Skeletal muscle tissue (tissue), 4 donors: ENCODE data around the gene STK32C. TPM values are rescaled to one million over a fixed set of nuclear protein-coding genes. Genes with fewer than 3 reads are reported as not detected.

Source experiments
- H3K27ac ChIP-seq: one replicate; pipeline ENCODE4 v1.7.0; 2013; ENCODE audit warnings: mild to moderate bottlenecking, low read depth, low read length, inconsistent platforms
- H3K27me3 ChIP-seq, 3 donors: one replicate each; pipeline ENCODE4 v1.7.0; 2013; ENCODE audit warnings: low read length in 3 of 3; ENCODE audit not compliant: control insufficient read depth in 3 of 3, insufficient read depth in 3 of 3
- H3K36me3 ChIP-seq, 3 donors: one replicate each; pipeline ENCODE4 v1.7.0; 2013; ENCODE audit warnings: low read length in 3 of 3; ENCODE audit not compliant: control insufficient read depth in 3 of 3, insufficient read depth in 3 of 3
- H3K4me1 ChIP-seq, 3 donors: one replicate each; pipeline ENCODE4 v1.7.0; 2013; ENCODE audit warnings: low read length in 3 of 3, mild to moderate bottlenecking in 3 of 3; ENCODE audit not compliant: control insufficient read depth in 3 of 3, insufficient read depth in 3 of 3
- H3K4me3 ChIP-seq, 3 donors: one replicate each; pipeline ENCODE4 v1.7.0; 2013; ENCODE audit warnings: low read length in 3 of 3
- H3K9ac ChIP-seq, 3 donors: one replicate each; pipeline ENCODE4 v1.7.0; 2013; ENCODE audit warnings: low read length in 3 of 3, mild to moderate bottlenecking in 3 of 3, moderate library complexity in 2 of 3, low read depth in 1 of 3
- H3K9me3 ChIP-seq, 3 donors: one replicate each; pipeline ENCODE4 v1.7.0; 2013; ENCODE audit warnings: low read length in 3 of 3; ENCODE audit not compliant: control insufficient read depth in 3 of 3
- total RNA-seq: library from RNA; depleted of rRNA; stranded (reverse); fragments of >200 nt; gene quantifications from one replicate; pipeline ENCODE4 v1.2.3, GENCODE V29; 2014
- donor health status: Osteomylitis.

Gene STK32C
- total RNA-seq, 1 donor from 2014 or later, result 8.4 TPM

GRCh38 chr10:132167041-132167674 is 140.6 kb downstream of the STK32C start:
- peaks cover 14 to 19% (median 17%) of the 10 kb centered on the region in 3 donors for H3K4me1 ChIP-seq
- H3K9ac ChIP-seq, result no peak overlapping the region
- H3K36me3 ChIP-seq, result peaks cover 0 to 7% (median 7%) of the 10 kb centered on the region in 3 donors
- H3K27me3 ChIP-seq, result peaks cover 0 to 5% (median 0%) of the 10 kb centered on the region in 3 donors
- no peak overlapping the region for H3K4me3 ChIP-seq
- no peak overlapping the region for H3K27ac ChIP-seq
- no peaks in the 10 kb centered on the region for H3K9me3 ChIP-seq

- Histone ChIP-seq H3K4me3 (no peak overlapping the region), H3K36me3 (peaks cover 0 to 7% (median 7%) of the 10 kb centered on the region in 3 donors), H3K27ac (no peak overlapping the region), H3K27me3 (peaks cover 0 to 5% (median 0%) of the 10 kb centered on the region in 3 donors), H3K9me3 (no peaks in the 10 kb centered on the region), H3K4me1 (peaks cover 15 to 23% (median 21%) of the 10 kb centered on the region in 3 donors), H3K9ac (no peak overlapping the region)
Observed at GRCh38 chr10:132166216-132166950, 141.4 kb downstream of the STK32C start.

GRCh38 chr10:132165416-132165980 is 142.3 kb downstream of the STK32C start:
- no peak overlapping the region for H3K27ac ChIP-seq
- peaks cover 0 to 5% (median 0%) of the 10 kb centered on the region in 3 donors for H3K27me3 ChIP-seq
- H3K9ac ChIP-seq, result no peak overlapping the region
- H3K4me1 ChIP-seq, result peaks cover 15 to 23% (median 21%) of the 10 kb centered on the region in 3 donors
- no peaks in the 10 kb centered on the region for H3K9me3 ChIP-seq
- H3K36me3 ChIP-seq, result peaks cover 0 to 7% (median 6%) of the 10 kb centered on the region in 3 donors
- H3K4me3 ChIP-seq, result no peak overlapping the region

GRCh38 chr10:132164761-132165278 is 142.9 kb downstream of the STK32C start:
- no peaks in the 10 kb centered on the region for H3K9me3 ChIP-seq
- H3K27ac ChIP-seq, result no peak overlapping the region
- peaks cover 0 to 7% (median 3%) of the 10 kb centered on the region in 3 donors for H3K36me3 ChIP-seq
- H3K9ac ChIP-seq, result no peak overlapping the region
- no peak overlapping the region for H3K4me3 ChIP-seq
- H3K4me1 ChIP-seq, result peaks cover 15 to 23% (median 21%) of the 10 kb centered on the region in 3 donors
- peaks cover 0 to 5% (median 0%) of the 10 kb centered on the region in 3 donors for H3K27me3 ChIP-seq

GRCh38 chr10:132163826-132164515 is 143.8 kb downstream of the STK32C start:
- peaks cover 0 to 4% (median 3%) of the 10 kb centered on the region in 3 donors for H3K36me3 ChIP-seq
- H3K4me3 ChIP-seq, result no peak overlapping the region
- H3K9me3 ChIP-seq, result no peaks in the 10 kb centered on the region
- no peak overlapping the region for H3K27ac ChIP-seq
- no peak overlapping the region for H3K9ac ChIP-seq
- peaks cover 0 to 5% (median 0%) of the 10 kb centered on the region in 3 donors for H3K27me3 ChIP-seq
- peaks cover 15 to 23% (median 21%) of the 10 kb centered on the region in 3 donors for H3K4me1 ChIP-seq

GRCh38 chr10:132163278-132163765 is 144.4 kb downstream of the STK32C start:
- peaks cover 0 to 5% (median 0%) of the 10 kb centered on the region in 3 donors for H3K27me3 ChIP-seq
- H3K36me3 ChIP-seq, result peaks cover 0 to 2% (median 0%) of the 10 kb centered on the region in 3 donors
- peak overlapping the region in 1 of 3 donors; percentile 54 for H3K9ac ChIP-seq
- peaks cover 15 to 23% (median 21%) of the 10 kb centered on the region in 3 donors for H3K4me1 ChIP-seq
- peak overlapping the region in 2 of 3 donors; percentile 32 to 35 for H3K4me3 ChIP-seq
- H3K27ac ChIP-seq, result no peak overlapping the region
- no peaks in the 10 kb centered on the region for H3K9me3 ChIP-seq

- Histone ChIP-seq H3K9ac (peak overlapping the region in 1 of 3 donors; percentile 54), H3K4me3 (peak overlapping the region in 2 of 3 donors; percentile 32 to 35), H3K9me3 (no peaks in the 10 kb centered on the region), H3K27ac (no peak overlapping the region), H3K4me1 (peaks cover 15 to 23% (median 21%) of the 10 kb centered on the region in 3 donors), H3K36me3 (peaks cover 0 to 2% (median 0%) of the 10 kb centered on the region in 3 donors), H3K27me3 (peaks cover 0 to 5% (median 0%) of the 10 kb centered on the region in 3 donors)
Observed at GRCh38 chr10:132162590-132163277, 145.0 kb downstream of the STK32C start.

GRCh38 chr10:132162021-132162531 is 145.7 kb downstream of the STK32C start:
- H3K4me1 ChIP-seq, result peaks cover 15 to 23% (median 21%) of the 10 kb centered on the region in 3 donors
- H3K27ac ChIP-seq, result no peak overlapping the region
- peaks cover 0 to 5% (median 0%) of the 10 kb centered on the region in 3 donors for H3K27me3 ChIP-seq
- peak overlapping the region in 1 of 3 donors; percentile 54 for H3K9ac ChIP-seq
- peak overlapping the region in 1 of 3 donors; percentile 13 for H3K4me3 ChIP-seq
- no peaks in the 10 kb centered on the region for H3K9me3 ChIP-seq
- no peaks in the 10 kb centered on the region for H3K36me3 ChIP-seq
